Neural cell (in vitro differentiated cells): ENCODE data around the gene SPATA45. TPM values are rescaled to one million over a fixed set of nuclear protein-coding genes. Genes with fewer than 3 reads are reported as not detected.

Experiments
- H2AFZ ChIP-seq: fragments of 200-600, 300-800 bp; sonication (generic), shearing (Covaris generic); 2 replicates; pipeline ENCODE4 v1.6.0; 2014; ENCODE audit warnings: low read depth, mild to moderate bottlenecking, antibody characterized with exemption, low read length, moderate library complexity
- H3F3A ChIP-seq: fragments of 200-600 bp; shearing (Covaris generic); 2 replicates; pipeline ENCODE4 v1.6.1; 2016; ENCODE audit warnings: mild to moderate bottlenecking, moderate library complexity, mixed read lengths, antibody characterized with exemption, low read length; ENCODE audit not compliant: insufficient read depth, poor library complexity, severe bottlenecking
- H3K27ac ChIP-seq: fragments of 200-600, 300-800 bp; sonication (generic), shearing (Covaris generic); 2 replicates; pipeline ENCODE4 v1.5.1; 2014; ENCODE audit warnings: mild to moderate bottlenecking, low read length, moderate library complexity
- H3K27me3 ChIP-seq: fragments of 300-800, 200-600 bp; sonication (generic), shearing (Covaris generic); 2 replicates; pipeline ENCODE4 v1.6.0; 2014; ENCODE audit warnings: mild to moderate bottlenecking, low read depth, low read length, moderate library complexity; ENCODE audit not compliant: insufficient read depth
- H3K36me3 ChIP-seq: fragments of 300-800, 200-600 bp; sonication (generic), shearing (Covaris generic); 2 replicates; pipeline ENCODE4 v1.5.1; 2014; ENCODE audit warnings: mild to moderate bottlenecking, antibody characterized with exemption, low read length, moderate library complexity; ENCODE audit not compliant: insufficient read depth
- H3K4me2 ChIP-seq: fragments of 300-800, 200-600 bp; sonication (generic), shearing (Covaris generic); 2 replicates; pipeline ENCODE4 v1.6.0; 2014; ENCODE audit warnings: mild to moderate bottlenecking, low read length
- H3K4me3 ChIP-seq: fragments of 300-800, 200-600 bp; sonication (generic), shearing (Covaris generic); 2 replicates; pipeline ENCODE4 v1.5.1; 2014; ENCODE audit warnings: mild to moderate bottlenecking, low read length, moderate library complexity
- H3K79me2 ChIP-seq: fragments of 200-600 bp; shearing (Covaris generic); replicated peaks from 2 replicates; pipeline ENCODE4 v1.6.0; 2014; ENCODE audit warnings: mild to moderate bottlenecking, low read length, moderate library complexity; ENCODE audit not compliant: insufficient read depth
- H3K9ac ChIP-seq: fragments of 300-800, 200-600 bp; sonication (generic), shearing (Covaris generic); 2 replicates; pipeline ENCODE4 v1.6.1; 2016; ENCODE audit warnings: mild to moderate bottlenecking, low read length, mixed read lengths
- H3K9me2 ChIP-seq: fragments of 200-600 bp; shearing (Covaris generic); 2 replicates; pipeline ENCODE4 v1.6.1; 2016; ENCODE audit warnings: mild to moderate bottlenecking, low read length, mixed read lengths; ENCODE audit not compliant: insufficient read depth
- H3K9me3 ChIP-seq: fragments of 200-600, 300-800 bp; sonication (generic), shearing (Covaris generic); 2 replicates; pipeline ENCODE4 v1.6.1; 2016; ENCODE audit warnings: mild to moderate bottlenecking, mixed run types, low read length, moderate library complexity, mixed read lengths
- H4K20me1 ChIP-seq: fragments of 200-600 bp; shearing (Covaris generic); 2 replicates; pipeline ENCODE4 v1.6.1; 2016; ENCODE audit warnings: mild to moderate bottlenecking, mixed run types; ENCODE audit not compliant: insufficient read depth
- EP300 ChIP-seq: fragments of 450-650 bp; conservative IDR thresholded peaks from 2 replicates; pipeline ENCODE4 v1.6.1; 2014; ENCODE audit warnings: antibody characterized with exemption, mild to moderate bottlenecking, moderate library complexity; ENCODE audit not compliant: poor library complexity, severe bottlenecking
- EZH2 ChIP-seq: fragments of 200-600, 300-800 bp; shearing (Covaris generic), sonication (generic); IDR thresholded peaks from 2 replicates; pipeline ENCODE4 v1.6.1; 2014; ENCODE audit warnings: antibody characterized with exemption, low read length, borderline replicate concordance, mild to moderate bottlenecking; ENCODE audit not compliant: insufficient read depth, poor library complexity, severe bottlenecking
- MXI1 ChIP-seq: fragments of 450-650 bp; conservative IDR thresholded peaks from 2 replicates; pipeline ENCODE4 v1.6.1; 2014; ENCODE audit warnings: antibody characterized with exemption, mild to moderate bottlenecking; ENCODE audit not compliant: poor library complexity, severe bottlenecking
- RAD21 ChIP-seq: fragments of 450-650 bp; conservative IDR thresholded peaks from 2 replicates; pipeline ENCODE4 v1.6.1; 2014; ENCODE audit warnings: antibody characterized with exemption, mild to moderate bottlenecking, moderate library complexity
- SMC3 ChIP-seq: fragments of 450-650 bp; conservative IDR thresholded peaks from 2 replicates; pipeline ENCODE4 v1.6.1; 2014; ENCODE audit warnings: antibody characterized with exemption, mild to moderate bottlenecking, moderate library complexity; ENCODE audit not compliant: poor library complexity
- TAF1 ChIP-seq: IDR thresholded peaks from 2 replicates; pipeline ENCODE4 v1.6.1; 2012; ENCODE audit warnings: low read depth
- polyA plus RNA-seq: library from polyadenylated mRNA; depleted of rRNA; stranded (reverse); fragments of >200 nt; gene quantifications from 2 replicates; pipeline ENCODE4 v1.2.3, GENCODE V29; 2014
- TF ChIP-seq, protein P1 (sequence below): IDR thresholded peaks from 2 replicates; pipeline ENCODE4 v1.6.1; 2012; ENCODE audit warnings: borderline replicate concordance

Gene SPATA45
- polyA plus RNA-seq, 1 donor from 2014 or later: not detected

DNA sequence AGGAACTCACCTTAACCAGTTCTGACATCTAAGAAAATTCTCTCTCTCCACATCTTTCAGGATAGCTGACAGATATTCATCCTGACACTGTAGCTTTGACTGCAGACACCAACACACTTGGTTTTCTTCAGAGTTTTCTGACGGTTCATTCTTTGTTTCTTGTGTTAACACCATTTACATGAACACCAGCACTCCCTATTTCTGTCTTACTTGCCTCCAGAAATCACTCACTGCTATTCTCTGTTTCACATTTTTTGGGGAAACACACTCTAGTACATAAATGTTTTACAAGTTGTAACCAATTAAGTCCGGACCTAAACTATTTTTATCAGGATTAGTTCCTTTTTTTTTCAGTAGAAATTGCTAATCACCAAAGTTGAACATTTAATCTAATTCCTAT is 26.1 kb upstream of the SPATA45 start:
- Histone ChIP-seq H3K9me2 (no peaks in the 10 kb centered on the region), H4K20me1 (no peaks in the 10 kb centered on the region), H3K9me3 (no peaks in the 10 kb centered on the region), H3K79me2 (no peaks in the 10 kb centered on the region), H3K4me3 (no peak overlapping the region), H2AFZ (no peak overlapping the region), H3F3A (no peaks in the 10 kb centered on the region), H3K27ac (no peak overlapping the region), H3K4me2 (no peak overlapping the region), H3K9ac (no peak overlapping the region), H3K36me3 (no peaks in the 10 kb centered on the region), H3K27me3 (no peaks in the 10 kb centered on the region)
- TF ChIP-seq SMC3 (no peak), MXI1 (no peak), RAD21 (no peak)
- TF ChIP-seq, protein P1, sequence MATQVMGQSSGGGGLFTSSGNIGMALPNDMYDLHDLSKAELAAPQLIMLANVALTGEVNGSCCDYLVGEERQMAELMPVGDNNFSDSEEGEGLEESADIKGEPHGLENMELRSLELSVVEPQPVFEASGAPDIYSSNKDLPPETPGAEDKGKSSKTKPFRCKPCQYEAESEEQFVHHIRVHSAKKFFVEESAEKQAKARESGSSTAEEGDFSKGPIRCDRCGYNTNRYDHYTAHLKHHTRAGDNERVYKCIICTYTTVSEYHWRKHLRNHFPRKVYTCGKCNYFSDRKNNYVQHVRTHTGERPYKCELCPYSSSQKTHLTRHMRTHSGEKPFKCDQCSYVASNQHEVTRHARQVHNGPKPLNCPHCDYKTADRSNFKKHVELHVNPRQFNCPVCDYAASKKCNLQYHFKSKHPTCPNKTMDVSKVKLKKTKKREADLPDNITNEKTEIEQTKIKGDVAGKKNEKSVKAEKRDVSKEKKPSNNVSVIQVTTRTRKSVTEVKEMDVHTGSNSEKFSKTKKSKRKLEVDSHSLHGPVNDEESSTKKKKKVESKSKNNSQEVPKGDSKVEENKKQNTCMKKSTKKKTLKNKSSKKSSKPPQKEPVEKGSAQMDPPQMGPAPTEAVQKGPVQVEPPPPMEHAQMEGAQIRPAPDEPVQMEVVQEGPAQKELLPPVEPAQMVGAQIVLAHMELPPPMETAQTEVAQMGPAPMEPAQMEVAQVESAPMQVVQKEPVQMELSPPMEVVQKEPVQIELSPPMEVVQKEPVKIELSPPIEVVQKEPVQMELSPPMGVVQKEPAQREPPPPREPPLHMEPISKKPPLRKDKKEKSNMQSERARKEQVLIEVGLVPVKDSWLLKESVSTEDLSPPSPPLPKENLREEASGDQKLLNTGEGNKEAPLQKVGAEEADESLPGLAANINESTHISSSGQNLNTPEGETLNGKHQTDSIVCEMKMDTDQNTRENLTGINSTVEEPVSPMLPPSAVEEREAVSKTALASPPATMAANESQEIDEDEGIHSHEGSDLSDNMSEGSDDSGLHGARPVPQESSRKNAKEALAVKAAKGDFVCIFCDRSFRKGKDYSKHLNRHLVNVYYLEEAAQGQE: no peak

DNA sequence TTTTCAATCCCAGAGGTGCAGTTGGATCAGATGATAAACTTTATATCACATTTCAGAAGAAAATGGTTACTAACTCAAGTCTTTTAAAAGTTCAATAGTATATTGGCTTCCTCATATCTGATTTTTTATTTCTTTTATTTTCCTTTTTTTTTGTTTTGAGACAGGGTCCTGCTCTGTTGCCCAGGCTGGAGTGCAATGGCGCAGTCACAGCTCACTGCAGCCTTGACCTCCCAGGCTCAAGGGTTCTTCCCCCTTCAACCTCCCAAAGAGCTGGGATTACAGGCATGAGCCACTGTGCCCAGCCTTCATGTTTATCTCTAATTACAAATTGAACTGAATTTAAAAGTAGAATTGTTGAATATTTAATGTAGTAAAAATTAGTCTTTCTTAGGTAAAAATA is 24.5 kb upstream of the SPATA45 start:
- Histone ChIP-seq H3K9me2 (no peaks in the 10 kb centered on the region), H2AFZ (no peak overlapping the region), H3K27me3 (no peaks in the 10 kb centered on the region), H3K79me2 (no peaks in the 10 kb centered on the region), H3K9me3 (no peaks in the 10 kb centered on the region), H3K36me3 (no peaks in the 10 kb centered on the region), H3K4me2 (no peak overlapping the region), H3K9ac (no peak overlapping the region), H3K27ac (no peak overlapping the region), H3K4me3 (no peak overlapping the region), H4K20me1 (no peaks in the 10 kb centered on the region), H3F3A (no peaks in the 10 kb centered on the region)
- TF ChIP-seq MXI1 (no peak), RAD21 (no peak), EZH2 (no peak), SMC3 (no peak), TAF1 (no peak), EP300 (no peak)
- TF ChIP-seq, protein P1: no peak
